Right atrium auricular region (tissue), 2 donors: ENCODE results near the gene C10orf105. TPM values are rescaled to one million over a fixed set of nuclear protein-coding genes. Genes with fewer than 3 reads are reported as not detected.

Experiments used
- DNase-seq: peaks from one replicate; pipeline ENCODE4 v3.0.0-alpha.2; 2019; ENCODE audit warnings: low spot score
- H3K27ac ChIP-seq, 2 donors: fragments of 200-600 bp; sonication (generic); 1 replicate in 1 of 2; 2 replicates in 1 of 2; pipeline ENCODE4 v1.5.1; 2016 to 2019
- H3K27me3 ChIP-seq, 2 donors: fragments of 200-600 bp; sonication (generic); one replicate each; pipeline versions ENCODE4 v1.5.1 to v1.6.0; 2017 to 2019
- H3K36me3 ChIP-seq: fragments of 200-600 bp; sonication (generic); one replicate; pipeline ENCODE4 v1.5.1; 2016
- H3K4me1 ChIP-seq, 2 donors: fragments of 200-600 bp; sonication (generic); one replicate each; pipeline versions ENCODE4 v1.5.1 to v1.6.0; 2017 to 2019
- H3K4me3 ChIP-seq, 2 donors: fragments of 200-600 bp; sonication (generic); 1 replicate in 1 of 2; 2 replicates in 1 of 2; pipeline ENCODE4 v1.5.1; 2017 to 2019; ENCODE audit warnings: mild to moderate bottlenecking in 1 of 2, moderate library complexity in 1 of 2
- H3K9me3 ChIP-seq, 2 donors: fragments of 200-600 bp; sonication (generic); one replicate each; pipeline ENCODE4 v1.5.1; 2019
- total RNA-seq, 2 donors: library from RNA; depleted of rRNA; stranded (reverse); fragments of >200 nt; gene quantifications; one replicate each; pipeline ENCODE4 v1.1.0, GENCODE V29; 2016
- TF ChIP-seq, protein P1 (sequence below), 2 donors: fragments of 200-600 bp; sonication (generic); IDR thresholded peaks; one replicate each; pipeline ENCODE4 v1.5.1; 2019; ENCODE audit warnings: antibody characterized with exemption in 2 of 2

The C10orf105 gene
- total RNA-seq, 2 donors from 2014 or later: 1.3 TPM; not detected in 1

DNA sequence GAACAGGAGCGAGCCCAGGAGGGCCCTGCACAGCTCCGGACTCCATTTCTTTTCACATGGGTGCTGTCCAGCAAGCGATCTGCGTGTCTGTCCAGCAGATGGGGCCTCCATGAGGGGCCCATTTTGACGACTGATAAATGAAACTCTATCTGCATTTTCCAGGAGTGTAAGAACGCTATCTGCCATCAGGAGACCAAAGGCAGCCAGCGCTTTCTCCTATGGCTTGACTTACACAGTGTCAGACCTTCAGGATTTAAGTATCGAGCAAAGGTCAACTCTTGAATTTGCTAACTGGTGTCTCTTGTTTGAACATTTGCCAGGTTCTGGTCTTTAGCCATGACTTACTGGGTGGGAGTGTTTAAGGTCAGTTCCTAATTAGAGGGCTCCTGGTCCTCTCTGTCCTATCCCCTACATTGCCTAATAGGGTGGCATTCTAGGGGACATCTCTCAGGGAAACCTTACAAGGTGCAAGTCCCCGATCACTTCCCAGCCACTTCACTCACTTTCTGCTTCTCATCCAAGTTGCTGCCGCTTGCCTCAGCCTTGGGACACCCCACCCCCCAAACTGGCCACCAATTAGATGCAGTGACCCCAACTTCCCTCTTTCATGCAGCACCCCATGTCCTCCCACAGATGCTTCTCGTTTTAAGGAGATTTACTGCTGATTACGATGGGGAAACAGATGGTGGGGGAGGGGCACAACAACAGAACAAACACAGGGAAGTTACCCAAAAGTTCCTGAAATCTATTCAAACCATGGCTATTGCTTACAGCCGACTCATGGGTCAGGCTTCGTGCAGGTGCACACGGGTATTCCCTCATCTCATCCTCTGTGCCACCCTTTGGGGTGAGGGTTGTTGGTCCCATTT lies 33.7 kb upstream of the C10orf105 start:
- Histone ChIP-seq H3K27me3 (no peaks in the 10 kb centered on the region), H3K36me3 (peaks cover 36% of the 10 kb centered on the region), H3K9me3 (no peaks in the 10 kb centered on the region), H3K27ac (peak overlapping the region in 1 of 2 donors; percentile 40), H3K4me3 (no peak overlapping the region), H3K4me1 (peaks cover 0 to 80% of the 10 kb centered on the region in 2 donors)
- peak; percentile 79 for DNase-seq
- TF ChIP-seq, protein P1, sequence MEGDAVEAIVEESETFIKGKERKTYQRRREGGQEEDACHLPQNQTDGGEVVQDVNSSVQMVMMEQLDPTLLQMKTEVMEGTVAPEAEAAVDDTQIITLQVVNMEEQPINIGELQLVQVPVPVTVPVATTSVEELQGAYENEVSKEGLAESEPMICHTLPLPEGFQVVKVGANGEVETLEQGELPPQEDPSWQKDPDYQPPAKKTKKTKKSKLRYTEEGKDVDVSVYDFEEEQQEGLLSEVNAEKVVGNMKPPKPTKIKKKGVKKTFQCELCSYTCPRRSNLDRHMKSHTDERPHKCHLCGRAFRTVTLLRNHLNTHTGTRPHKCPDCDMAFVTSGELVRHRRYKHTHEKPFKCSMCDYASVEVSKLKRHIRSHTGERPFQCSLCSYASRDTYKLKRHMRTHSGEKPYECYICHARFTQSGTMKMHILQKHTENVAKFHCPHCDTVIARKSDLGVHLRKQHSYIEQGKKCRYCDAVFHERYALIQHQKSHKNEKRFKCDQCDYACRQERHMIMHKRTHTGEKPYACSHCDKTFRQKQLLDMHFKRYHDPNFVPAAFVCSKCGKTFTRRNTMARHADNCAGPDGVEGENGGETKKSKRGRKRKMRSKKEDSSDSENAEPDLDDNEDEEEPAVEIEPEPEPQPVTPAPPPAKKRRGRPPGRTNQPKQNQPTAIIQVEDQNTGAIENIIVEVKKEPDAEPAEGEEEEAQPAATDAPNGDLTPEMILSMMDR (IDR thresholded peaks at IDR 0.05): no peak

DNA sequence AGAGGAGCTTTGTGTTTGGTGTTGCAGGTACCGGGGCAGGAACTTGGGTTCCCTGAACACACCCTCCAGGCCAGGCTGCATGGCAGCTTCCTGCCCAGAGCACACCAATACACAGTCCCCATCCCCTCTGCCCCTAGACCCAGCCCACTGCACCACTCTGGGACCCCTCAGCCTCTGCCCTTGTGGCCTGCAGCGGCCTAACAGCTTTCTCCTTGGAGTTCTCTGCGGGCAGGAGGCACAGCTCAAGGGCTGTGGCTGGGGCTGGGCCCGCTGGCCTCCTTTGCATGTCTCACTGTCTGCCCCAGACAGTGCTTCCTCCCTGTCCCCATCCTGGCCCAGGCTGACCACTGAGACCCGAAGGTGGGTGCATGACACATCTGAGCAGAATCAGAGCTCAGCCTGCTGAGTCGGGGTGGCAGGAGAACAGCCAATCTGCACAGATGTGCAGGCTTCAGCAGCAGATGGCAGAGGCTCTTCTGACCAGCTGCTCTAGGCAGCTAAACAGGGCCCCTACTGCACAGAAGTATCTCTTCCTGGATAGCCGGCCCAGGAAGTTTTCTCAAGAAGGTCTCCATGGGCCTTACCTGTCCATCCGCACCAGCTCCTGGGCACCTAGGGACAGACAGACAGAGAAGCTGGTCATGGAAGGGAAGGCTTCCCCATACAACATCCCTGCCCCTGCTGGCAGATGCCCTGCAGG lies 33.0 kb upstream of the C10orf105 start:
- TF ChIP-seq, protein P1 (IDR thresholded peaks at IDR 0.05): no peak
- Histone ChIP-seq H3K4me1 (peaks cover 0 to 80% of the 10 kb centered on the region in 2 donors), H3K9me3 (no peaks in the 10 kb centered on the region), H3K27me3 (no peaks in the 10 kb centered on the region), H3K36me3 (peaks cover 33% of the 10 kb centered on the region), H3K4me3 (no peak overlapping the region), H3K27ac (no peak overlapping the region)
- DNase-seq: no peak

DNA sequence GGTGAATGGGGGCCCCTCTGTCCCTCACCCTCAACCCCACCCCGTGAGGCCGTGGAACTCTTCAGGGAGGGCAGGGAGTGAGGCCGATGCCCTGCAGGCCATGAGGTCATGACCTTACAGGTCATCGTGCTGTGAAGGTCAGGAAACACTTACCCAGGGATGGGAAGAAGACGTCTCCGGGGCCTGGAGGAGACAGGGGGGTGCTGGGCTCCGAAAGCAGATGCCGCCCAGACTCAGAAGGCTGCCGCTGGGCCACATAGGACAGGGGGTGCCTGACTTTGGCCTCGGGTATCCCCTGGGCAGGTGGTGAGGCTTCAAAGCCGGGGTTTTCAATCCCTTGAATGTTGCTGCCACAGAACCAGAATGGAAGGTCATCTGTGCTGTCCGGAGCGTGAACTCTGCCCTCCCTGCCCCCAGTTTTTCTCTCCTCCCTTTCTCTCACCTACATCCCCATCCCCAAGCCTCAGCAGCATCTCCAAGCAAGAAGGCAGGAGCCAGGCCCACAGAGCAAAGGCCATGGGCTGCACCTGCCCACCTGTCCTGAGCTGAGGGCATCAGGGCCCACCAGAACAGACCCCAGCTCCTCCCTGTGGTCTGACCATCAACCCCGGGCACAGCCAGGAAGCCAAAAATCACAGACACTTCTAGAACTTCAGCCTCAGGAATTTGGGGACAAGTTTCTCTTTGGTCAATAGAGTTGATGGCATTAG lies 32.1 kb upstream of the C10orf105 start:
- Histone ChIP-seq H3K27me3 (no peaks in the 10 kb centered on the region), H3K36me3 (peaks cover 33% of the 10 kb centered on the region), H3K9me3 (no peaks in the 10 kb centered on the region), H3K4me3 (no peak overlapping the region), H3K4me1 (peaks cover 0 to 82% of the 10 kb centered on the region in 2 donors), H3K27ac (no peak overlapping the region)
- TF ChIP-seq, protein P1 (IDR thresholded peaks at IDR 0.05): no peak
- DNase-seq: no peak

DNA sequence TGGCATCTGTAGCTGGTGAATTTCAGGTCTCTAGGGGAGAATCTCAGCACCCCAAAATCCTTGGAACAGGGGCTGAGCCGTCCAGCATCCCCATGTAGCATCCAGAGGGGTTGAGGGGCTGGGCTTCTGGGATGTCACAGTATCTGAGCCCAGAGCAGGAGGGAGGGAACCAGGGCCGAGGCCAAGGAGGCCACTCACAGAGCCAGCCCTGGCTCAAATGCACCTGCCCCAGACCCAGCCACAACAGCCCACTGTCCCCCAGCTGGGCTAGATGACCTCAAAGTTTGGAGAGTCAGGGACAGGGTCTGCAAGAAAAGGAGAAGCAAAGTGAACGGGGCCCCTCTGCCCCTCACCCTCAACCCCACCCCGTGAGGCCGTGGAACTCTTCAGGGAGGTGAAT lies 31.4 kb upstream of the C10orf105 start:
- TF ChIP-seq, protein P1 (IDR thresholded peaks at IDR 0.05): no peak
- DNase-seq: no peak
- H3K9me3 ChIP-seq: no peaks in the 10 kb centered on the region
- peaks cover 0 to 86% of the 10 kb centered on the region in 2 donors for H3K4me1 ChIP-seq
- H3K4me3 ChIP-seq: no peak overlapping the region
- peaks cover 33% of the 10 kb centered on the region for H3K36me3 ChIP-seq
- no peaks in the 10 kb centered on the region for H3K27me3 ChIP-seq
- peak overlapping the region in 1 of 2 donors; percentile 12 for H3K27ac ChIP-seq

DNA sequence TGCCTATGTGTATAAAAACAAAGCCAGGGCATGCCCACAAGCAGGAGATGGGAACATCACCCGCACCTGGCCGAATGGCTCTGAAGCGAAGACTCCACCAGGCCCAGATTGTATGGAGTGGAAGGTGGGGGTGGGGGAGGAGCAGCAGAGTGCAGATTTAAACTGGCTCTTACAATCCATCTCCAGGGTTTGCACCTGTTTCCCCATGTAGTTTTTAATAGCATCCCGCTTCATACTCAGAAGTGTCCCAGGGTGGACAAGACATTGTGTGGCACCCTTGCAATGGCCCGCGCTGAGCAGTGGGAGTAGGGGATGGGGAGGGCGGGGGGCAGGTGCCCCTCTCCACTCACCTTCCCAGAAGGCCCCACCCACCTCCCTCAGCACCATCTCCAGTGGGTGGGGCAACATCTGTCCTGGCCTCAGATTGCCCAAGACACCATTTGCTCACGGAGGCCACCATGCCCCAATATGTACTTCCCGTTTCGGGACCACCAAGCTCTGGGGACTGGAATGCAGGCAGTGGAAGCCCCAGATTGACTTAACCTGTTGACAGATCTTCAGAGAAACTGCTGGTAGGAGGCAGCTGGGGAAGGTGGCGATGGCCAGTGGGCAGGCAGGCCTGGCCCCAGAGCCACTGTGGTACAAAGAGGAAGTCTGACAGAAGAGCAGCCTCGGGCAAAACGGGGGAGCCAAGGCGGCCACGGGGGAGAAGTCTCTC lies 30.7 kb upstream of the C10orf105 start:
- no peak for DNase-seq
- Histone ChIP-seq H3K4me1 (peaks cover 0 to 86% of the 10 kb centered on the region in 2 donors), H3K27ac (peak overlapping the region; percentile 67 to 74), H3K4me3 (no peak overlapping the region), H3K36me3 (peaks cover 33% of the 10 kb centered on the region), H3K27me3 (no peaks in the 10 kb centered on the region), H3K9me3 (no peaks in the 10 kb centered on the region)
- TF ChIP-seq, protein P1 (IDR thresholded peaks at IDR 0.05): no peak
